ENCODE results near the gene LSP1. TPM values are rescaled to one million over a fixed set of nuclear protein-coding genes. Genes with fewer than 3 reads are reported as not detected.

Gene LSP1
- total and polyA plus RNA-seq, 2 donors (not counting 1 experiment from before 2014, with no cell fraction given) = 0.19 to 1.8 TPM

- Histone ChIP-seq H3K9ac (ENCODE audit: insufficient read depth, low read length) (no peak overlapping the region), H3K4me2 (ENCODE audit: extremely low read depth, insufficient read depth, low read length) (no peak overlapping the region), H4K20me1 (ENCODE audit: control insufficient read depth, extremely low read depth, insufficient read depth, low read length) (no peaks in the 10 kb centered on the region), H3K4me3 (replicated peaks in 1 of 4; ENCODE audit: control extremely low read depth in 1 of 4, insufficient read depth in 1 of 4, low read depth in 3 of 4, low read length in 4 of 4) (no peak overlapping the region), H3K27ac (ENCODE audit: insufficient read depth, low read length) (no peak overlapping the region), H3K36me3 (ENCODE audit: control insufficient read depth, insufficient read depth, low read length) (no peaks in the 10 kb centered on the region), H3K4me1 (ENCODE audit: control insufficient read depth, extremely low read depth, insufficient read depth, low read length) (no peaks in the 10 kb centered on the region), H3K9me3 (ENCODE audit: control insufficient read depth, insufficient read depth, low read depth, low read length) (no peaks in the 10 kb centered on the region), H3K27me3 (ENCODE audit: control insufficient read depth, insufficient read depth, low read length) (no peaks in the 10 kb centered on the region), H3K79me2 (ENCODE audit: control insufficient read depth, insufficient read depth, low read length) (no peaks in the 10 kb centered on the region), H2AFZ (ENCODE audit: low read length) (no peak overlapping the region)
- DNase-seq (ENCODE audit: low read depth in 2 of 2) = no peak
- TF ChIP-seq CTCF (conservative IDR thresholded peaks at IDR 0.05 in 1 of 2, IDR thresholded peaks at IDR 0.05 in 1 of 2; ENCODE audit: low read depth in 1 of 2, low read length in 2 of 2) = no peak
- no peak for TF ChIP-seq EZH2 (IDR thresholded peaks at IDR 0.05; ENCODE audit: low read length, missing control alignments)
These were observed 4.2 kb downstream of the LSP1 start for GRCh38 chr11:1857064-1857463.

- no peaks in the 10 kb centered on the region for H3K27me3 ChIP-seq (ENCODE audit: control insufficient read depth, insufficient read depth, low read length)
- DNase-seq (ENCODE audit: low read depth in 2 of 2) = no peak
- H3K79me2 ChIP-seq (ENCODE audit: control insufficient read depth, insufficient read depth, low read length) = no peaks in the 10 kb centered on the region
- no peaks in the 10 kb centered on the region for H3K36me3 ChIP-seq (ENCODE audit: control insufficient read depth, insufficient read depth, low read length)
- no peak overlapping the region for H3K4me3 ChIP-seq (replicated peaks in 1 of 4; ENCODE audit: control extremely low read depth in 1 of 4, insufficient read depth in 1 of 4, low read depth in 3 of 4, low read length in 4 of 4)
- no peak overlapping the region for H2AFZ ChIP-seq (ENCODE audit: low read length)
- H3K4me1 ChIP-seq (ENCODE audit: control insufficient read depth, extremely low read depth, insufficient read depth, low read length) = peaks cover 1% of the 10 kb centered on the region
- H3K4me2 ChIP-seq (ENCODE audit: extremely low read depth, insufficient read depth, low read length) = no peak overlapping the region
- no peaks in the 10 kb centered on the region for H4K20me1 ChIP-seq (ENCODE audit: control insufficient read depth, extremely low read depth, insufficient read depth, low read length)
- TF ChIP-seq CTCF (conservative IDR thresholded peaks at IDR 0.05 in 1 of 2, IDR thresholded peaks at IDR 0.05 in 1 of 2; ENCODE audit: low read depth in 1 of 2, low read length in 2 of 2) (no peak), EZH2 (IDR thresholded peaks at IDR 0.05; ENCODE audit: low read length, missing control alignments) (no peak)
- no peak overlapping the region for H3K27ac ChIP-seq (ENCODE audit: insufficient read depth, low read length)
- no peaks in the 10 kb centered on the region for H3K9me3 ChIP-seq (ENCODE audit: control insufficient read depth, insufficient read depth, low read depth, low read length)
- H3K9ac ChIP-seq (ENCODE audit: insufficient read depth, low read length) = no peak overlapping the region
These were observed 5.3 kb downstream of the LSP1 start for GRCh38 chr11:1858154-1858553.

GRCh38 chr11:1858576-1858975 is 5.7 kb downstream of the LSP1 start:
- H2AFZ ChIP-seq (ENCODE audit: low read length) = no peak overlapping the region
- H3K79me2 ChIP-seq (ENCODE audit: control insufficient read depth, insufficient read depth, low read length) = no peaks in the 10 kb centered on the region
- H4K20me1 ChIP-seq (ENCODE audit: control insufficient read depth, extremely low read depth, insufficient read depth, low read length) = no peaks in the 10 kb centered on the region
- no peaks in the 10 kb centered on the region for H3K27me3 ChIP-seq (ENCODE audit: control insufficient read depth, insufficient read depth, low read length)
- no peak for DNase-seq (ENCODE audit: low read depth in 2 of 2)
- no peak overlapping the region for H3K4me3 ChIP-seq (replicated peaks in 1 of 4; ENCODE audit: control extremely low read depth in 1 of 4, insufficient read depth in 1 of 4, low read depth in 3 of 4, low read length in 4 of 4)
- H3K36me3 ChIP-seq (ENCODE audit: control insufficient read depth, insufficient read depth, low read length) = no peaks in the 10 kb centered on the region
- no peak overlapping the region for H3K27ac ChIP-seq (ENCODE audit: insufficient read depth, low read length)
- peaks cover 3% of the 10 kb centered on the region for H3K4me1 ChIP-seq (ENCODE audit: control insufficient read depth, extremely low read depth, insufficient read depth, low read length)
- H3K9ac ChIP-seq (ENCODE audit: insufficient read depth, low read length) = no peak overlapping the region
- TF ChIP-seq CTCF (conservative IDR thresholded peaks at IDR 0.05 in 1 of 2, IDR thresholded peaks at IDR 0.05 in 1 of 2; ENCODE audit: low read depth in 1 of 2, low read length in 2 of 2) = no peak
- no peak for TF ChIP-seq EZH2 (IDR thresholded peaks at IDR 0.05; ENCODE audit: low read length, missing control alignments)
- H3K9me3 ChIP-seq (ENCODE audit: control insufficient read depth, insufficient read depth, low read depth, low read length) = no peaks in the 10 kb centered on the region
- H3K4me2 ChIP-seq (ENCODE audit: extremely low read depth, insufficient read depth, low read length) = no peak overlapping the region

Data from fibroblast of lung (primary cell).